ENCODE measurements around the gene UBL3. TPM values are rescaled to one million over a fixed set of nuclear protein-coding genes. Genes with fewer than 3 reads are reported as not detected.

UBL3 gene
- total RNA-seq, 1 experiment from 2014 or later, result 19.0 TPM

GRCh38 chr13:29730253-29730652 lies 120.2 kb downstream of the UBL3 start:
- no peak overlapping the region for H3K4me3 Mint-ChIP-seq
- no peaks in the 10 kb centered on the region for H3K9me3 ChIP-seq (ENCODE audit: control insufficient read depth, low read depth, low read length)
- H3K23me2 ChIP-seq (ENCODE audit: insufficient read length, low read depth, low read length, poor library complexity, severe bottlenecking), result no peaks in the 10 kb centered on the region
- no CpG with 5 or more reads among the region's 3 CpGs for WGBS (ENCODE audit: extremely low coverage, insufficient read length, low lambda C conversion rate)
- H3K4ac ChIP-seq (ENCODE audit: low read depth, low read length), result no peak overlapping the region
- no peak overlapping the region for H2BK20ac ChIP-seq (ENCODE audit: low read depth, low read length, poor library complexity, severe bottlenecking)
- no peak overlapping the region for H2AK5ac ChIP-seq (ENCODE audit: insufficient read length, low read length)
- no peak overlapping the region for H3K27ac Mint-ChIP-seq
- H3K14ac ChIP-seq (ENCODE audit: insufficient read depth, low read length), result no peak overlapping the region
- H3K4me1 Mint-ChIP-seq, result peaks cover 4 to 5% of the 10 kb centered on the region in 2 experiments; a peak in 3 of 4 replicates
- no peaks in the 10 kb centered on the region for H3K79me1 ChIP-seq (ENCODE audit: insufficient read depth, low read depth, low read length, poor library complexity, severe bottlenecking)
- peaks cover 13 to 16% of the 10 kb centered on the region in 2 experiments for H3K9me3 Mint-ChIP-seq
- H2BK5ac ChIP-seq (ENCODE audit: insufficient read length, low read length), result no peak overlapping the region
- no peaks in the 10 kb centered on the region for H3K79me2 ChIP-seq (ENCODE audit: insufficient read depth, low read length)
- H2AFZ ChIP-seq (ENCODE audit: low read length), result no peak overlapping the region
- no peak overlapping the region for H3K18ac ChIP-seq (ENCODE audit: insufficient read length, low read depth, low read length)
- no peak overlapping the region for H3K9ac ChIP-seq (ENCODE audit: extremely low read depth, insufficient read length, low read length)
- no peak overlapping the region for H2BK120ac ChIP-seq (ENCODE audit: low read depth, low read length, poor library complexity, severe bottlenecking)
- H3K27me3 ChIP-seq (ENCODE audit: insufficient read depth, low read length), result no peaks in the 10 kb centered on the region
- H3T11ph ChIP-seq (ENCODE audit: low read length), result no peak overlapping the region
- H3K56ac ChIP-seq (ENCODE audit: insufficient read length, low read depth, low read length), result no peak overlapping the region
- H2BK12ac ChIP-seq (ENCODE audit: insufficient read length, low read depth, low read length), result no peak overlapping the region
- H4K20me1 ChIP-seq (ENCODE audit: control insufficient read depth, insufficient read depth, insufficient read length), result no peaks in the 10 kb centered on the region
- no peak overlapping the region for H4K91ac ChIP-seq (ENCODE audit: insufficient read length, low read depth, low read length)
- H3K36me3 Mint-ChIP-seq (ENCODE audit: insufficient read depth in 1 of 3, low read depth in 3 of 3), result peaks cover 0 to 5% (median 0%) of the 10 kb centered on the region in 3 experiments; a peak in 2 of 7 replicates
- H3K4me1 ChIP-seq (ENCODE audit: insufficient read depth, low read length), result no peaks in the 10 kb centered on the region
- no peak for DNase-seq
- peak; percentile 49 for TF ChIP-seq CTCF (conservative IDR thresholded peaks at IDR 0.05)
- H3K27ac ChIP-seq (ENCODE audit: insufficient read length, low read depth, low read length), result no peak overlapping the region
- H2BK15ac ChIP-seq (ENCODE audit: low read depth, low read length), result no peak overlapping the region
- peaks cover 27% of the 10 kb centered on the region for H3K27me3 Mint-ChIP-seq (ENCODE audit: low read depth)
- H4K5ac ChIP-seq (ENCODE audit: insufficient read length, low read depth, low read length), result no peak overlapping the region
- H4K8ac ChIP-seq (replicated peaks; ENCODE audit: insufficient read length, low read depth, low read length), result no peak overlapping the region
- H3K23ac ChIP-seq (ENCODE audit: insufficient read length, low read depth, low read length), result no peak overlapping the region
- H3K4me2 ChIP-seq (ENCODE audit: insufficient read depth, insufficient read length, low read length), result no peak overlapping the region
